B cell (primary cell): ENCODE results near the gene BACH2. TPM values are rescaled to one million over a fixed set of nuclear protein-coding genes. Genes with fewer than 3 reads are reported as not detected.
"Not testable (repeated sequence)": the region's sequence is repeated elsewhere in the genome, so short reads cannot be mapped to it uniquely, and the experiment has no call there.

Experiments used
- ATAC-seq: fragments of 200-7000 bp; cut with Tn5 transposase; one replicate; pipeline ENCODE4 v1.10.0; 2021; ENCODE audit warnings: low read depth, mild to moderate bottlenecking, moderate number of reproducible peaks, moderate library complexity
- CTCF ChIA-PET: fragments of 350-600 bp; sonication (Branson Sonifier 250); formaldehyde crosslinking; loops from one replicate; lab custom pipeline; 2021; ENCODE audit warnings: antibody characterized with exemption, inconsistent platforms; lab: Charles Lee
- POLR2A ChIA-PET: fragments of 350-600 bp; sonication (Branson Sonifier 250); formaldehyde crosslinking; loops from one replicate; lab custom pipeline; 2021; ENCODE audit warnings: antibody characterized with exemption; lab: Charles Lee
- DNase-seq: peaks from one replicate; pipeline ENCODE4 v3.0.0; 2013
- H2AFZ ChIP-seq: 2 replicates; pipeline ENCODE4 v1.6.1; 2012; ENCODE audit warnings: mild to moderate bottlenecking, low read depth, low read length; ENCODE audit not compliant: insufficient read depth, poor library complexity, severe bottlenecking
- H3K27ac ChIP-seq, 2 donors: 1 replicate in 1 of 2; 2 replicates in 1 of 2; pipeline ENCODE4 v1.5.1; 2012 to 2013; ENCODE audit warnings: low read length in 2 of 2, mild to moderate bottlenecking in 2 of 2, moderate library complexity in 1 of 2
- H3K27me3 ChIP-seq, 4 experiments: fragments of 200-600 bp in 1 of 4; sonication (generic) in 1 of 4; replicated peaks in 1 of 4; 1 replicate in 2 of 4; 2 replicates in 2 of 4; pipeline versions ENCODE4 v1.6.1 to v1.7.0; 2013 to 2016; ENCODE audit warnings: low read length in 3 of 4, mild to moderate bottlenecking in 2 of 4, mixed read lengths in 1 of 4, moderate library complexity in 1 of 4; ENCODE audit not compliant: insufficient read depth in 4 of 4, control insufficient read depth in 3 of 4; ENCODE audit errors: control extremely low read depth in 1 of 4
- H3K36me3 ChIP-seq, 2 experiments: replicated peaks in 1 of 2; 1 replicate in 1 of 2; 2 replicates in 1 of 2; pipeline versions ENCODE4 v1.6.1 to v1.7.1; 2013; ENCODE audit warnings: low read length in 1 of 2; ENCODE audit not compliant: insufficient read depth in 2 of 2, control insufficient read depth in 1 of 2; ENCODE audit errors: control extremely low read depth in 1 of 2, extremely low read depth in 1 of 2
- H3K4me1 ChIP-seq, 2 donors: fragments of 200-600 bp in 1 of 2; sonication (generic) in 1 of 2; 1 replicate in 1 of 2; 2 replicates in 1 of 2; pipeline versions ENCODE4 v1.5.1 to v1.6.1; 2013 to 2017; ENCODE audit warnings: low read length in 2 of 2; ENCODE audit not compliant: control insufficient read depth in 2 of 2, insufficient read depth in 2 of 2
- H3K4me2 ChIP-seq: replicated peaks from 2 replicates; pipeline ENCODE3; 2012; ENCODE audit warnings: mild to moderate bottlenecking, low read depth, low read length; ENCODE audit not compliant: poor library complexity, severe bottlenecking
- H3K4me3 ChIP-seq, 5 experiments: fragments of 200-600 bp in 1 of 5; sonication (generic) in 1 of 5; 1 replicate in 3 of 5; 2 replicates in 2 of 5; pipeline versions ENCODE4 v1.5.1 to v1.7.0; 2011 to 2016; ENCODE audit warnings: low read length in 4 of 5, mild to moderate bottlenecking in 4 of 5, low read depth in 2 of 5, control low read depth in 1 of 5, moderate library complexity in 1 of 5; ENCODE audit not compliant: insufficient read depth in 1 of 5; ENCODE audit errors: control extremely low read depth in 1 of 5, extremely low read depth in 1 of 5
- H3K79me2 ChIP-seq: fragments of 200-600 bp; sonication (generic); one replicate; pipeline ENCODE4 v1.6.0; 2016; ENCODE audit warnings: low read length; ENCODE audit not compliant: control insufficient read depth, insufficient read depth
- H3K9ac ChIP-seq: fragments of 200-600 bp; sonication (generic); 2 replicates; pipeline ENCODE4 v1.6.1; 2017; ENCODE audit warnings: mild to moderate bottlenecking, low read length, moderate library complexity
- H3K9me3 ChIP-seq, 3 donors: one replicate each; pipeline versions ENCODE4 v1.6.1 to v1.7.1; 2013; ENCODE audit warnings: low read length in 2 of 3; ENCODE audit not compliant: control insufficient read depth in 2 of 3, insufficient read depth in 1 of 3; ENCODE audit errors: control extremely low read depth in 1 of 3
- H4K20me1 ChIP-seq: 2 replicates; pipeline ENCODE4 v1.6.0; 2012; ENCODE audit warnings: mild to moderate bottlenecking, low read length; ENCODE audit not compliant: insufficient read depth, control insufficient read depth, poor library complexity, severe bottlenecking
- H3K27ac Mint-ChIP-seq: one replicate; pipeline ENCODE4 v1.8.0; 2021; ENCODE audit warnings: mixed read lengths
- H3K27me3 Mint-ChIP-seq: one replicate; pipeline ENCODE4 v1.8.0; 2021; ENCODE audit warnings: mixed read lengths
- H3K4me1 Mint-ChIP-seq: one replicate; pipeline ENCODE4 v1.8.0; 2021; ENCODE audit warnings: mixed read lengths
- H3K4me3 Mint-ChIP-seq: one replicate; pipeline ENCODE4 v1.8.0; 2021; ENCODE audit warnings: mixed read lengths
- H3K9me3 Mint-ChIP-seq: one replicate; pipeline ENCODE4 v1.8.0; 2022; ENCODE audit warnings: mixed read lengths; ENCODE audit not compliant: insufficient read depth
- EZH2 ChIP-seq: IDR thresholded peaks from 2 replicates; pipeline ENCODE4 v1.6.1; 2012; ENCODE audit warnings: borderline replicate concordance, low read depth, mild to moderate bottlenecking, moderate library complexity, low read length; ENCODE audit not compliant: insufficient read depth, poor library complexity, severe bottlenecking
- WGBS: methylation state at CpG from one replicate; pipeline ENCODE4 v1.1.5; 2013; ENCODE audit warnings: missing lambda C conversion rate; ENCODE audit not compliant: insufficient coverage; 5-methylcytosine and 5-hydroxymethylcytosine counted together
- intact Hi-C: fragments of 100-400 bp; cut with micrococcal nuclease; formaldehyde crosslinking; loops from one replicate; pipeline ENCODE4 v1.10.0; 2022
- polyA plus RNA-seq: library from polyadenylated mRNA; depleted of rRNA; stranded (reverse); fragments of >200 nt; gene quantifications from 2 replicates; pipeline ENCODE4 v1.2.3, GENCODE V29; 2012
- total RNA-seq, 2 donors: library from RNA; stranded (reverse); fragments of 120-200 nt in 1 of 2; gene quantifications; 1 replicate in 1 of 2; 2 replicates in 1 of 2; pipeline versions ENCODE4 v1.2.3 to v1.2.4, GENCODE V29; 2013 to 2022
- TF ChIP-seq, protein P1 (sequence below): fragments of 200-600 bp; IDR thresholded peaks from one replicate; pipeline ENCODE4 v1.8.0; 2022; ENCODE audit warnings: antibody characterized with exemption, mild to moderate bottlenecking

BACH2 gene
- total and polyA plus RNA-seq, 2 donors (not counting 1 experiment from before 2014, with no cell fraction given), result 41.1 to 235 TPM

DNA sequence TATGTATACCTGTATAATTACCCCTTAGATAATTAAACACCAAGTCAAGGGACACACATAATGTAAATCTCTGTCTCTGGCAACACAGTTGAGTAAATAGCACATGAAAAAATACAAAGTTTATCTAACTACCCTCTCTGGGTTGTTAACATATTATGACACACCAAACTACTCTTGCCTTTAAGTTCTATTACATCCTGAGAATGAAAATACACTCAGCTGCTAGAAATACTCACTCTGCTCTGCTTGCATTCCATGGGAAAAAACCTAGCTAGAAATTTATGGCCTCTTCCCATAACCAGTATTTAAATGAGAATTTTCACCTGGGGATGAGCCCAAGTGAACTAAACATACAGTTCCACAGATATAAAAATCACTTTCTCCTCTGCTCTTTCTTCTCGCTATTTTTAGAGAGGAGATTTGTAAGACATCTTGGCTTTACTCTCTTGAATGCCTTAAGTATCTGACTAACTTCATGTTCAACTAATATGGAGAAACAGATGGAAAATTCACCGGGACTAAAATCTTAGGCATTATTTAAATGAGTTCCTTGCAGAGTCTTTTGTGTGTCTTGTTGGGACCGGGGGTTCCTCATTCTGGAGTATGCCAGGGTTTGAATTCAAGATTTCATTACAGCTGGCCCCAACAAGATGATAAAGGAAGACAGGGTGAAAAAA, 261.5 kb downstream of the BACH2 start:
- no peaks in the 10 kb centered on the region for H3K9me3 Mint-ChIP-seq
- 100% methylated on average over 1 of the region's 3 CpGs for WGBS
- peaks cover 35% of the 10 kb centered on the region for H3K4me1 Mint-ChIP-seq
- CTCF ChIA-PET, result interaction anchor here (1.1 kb wide), 1 partner anchor 181 kb away, joined by 3 read pairs; no protein-coding TSS in a partner anchor
- H3K27ac Mint-ChIP-seq, result peak overlapping the region; percentile 50
- H3K36me3 ChIP-seq, result peaks cover 13 to 27% of the 10 kb centered on the region in 2 experiments
- no peaks in the 10 kb centered on the region for H3K4me1 ChIP-seq
- no peak for DNase-seq
- H3K9me3 ChIP-seq, result peaks cover 0 to 4% (median 0%) of the 10 kb centered on the region in 3 donors
- no peak overlapping the region for H3K4me3 Mint-ChIP-seq
- peaks cover 35% of the 10 kb centered on the region for H4K20me1 ChIP-seq
- peaks cover 56% of the 10 kb centered on the region for H3K79me2 ChIP-seq
- intact Hi-C loops, result no loop called here
- H3K9ac ChIP-seq, result no peak overlapping the region
- H3K27me3 Mint-ChIP-seq, result no peaks in the 10 kb centered on the region
- H3K27me3 ChIP-seq, result no peaks in the 10 kb centered on the region
- no peak overlapping the region for H2AFZ ChIP-seq
- no peak for ATAC-seq
- POLR2A ChIA-PET, result no interaction called here
- no peak for TF ChIP-seq EZH2
- TF ChIP-seq, protein P1, sequence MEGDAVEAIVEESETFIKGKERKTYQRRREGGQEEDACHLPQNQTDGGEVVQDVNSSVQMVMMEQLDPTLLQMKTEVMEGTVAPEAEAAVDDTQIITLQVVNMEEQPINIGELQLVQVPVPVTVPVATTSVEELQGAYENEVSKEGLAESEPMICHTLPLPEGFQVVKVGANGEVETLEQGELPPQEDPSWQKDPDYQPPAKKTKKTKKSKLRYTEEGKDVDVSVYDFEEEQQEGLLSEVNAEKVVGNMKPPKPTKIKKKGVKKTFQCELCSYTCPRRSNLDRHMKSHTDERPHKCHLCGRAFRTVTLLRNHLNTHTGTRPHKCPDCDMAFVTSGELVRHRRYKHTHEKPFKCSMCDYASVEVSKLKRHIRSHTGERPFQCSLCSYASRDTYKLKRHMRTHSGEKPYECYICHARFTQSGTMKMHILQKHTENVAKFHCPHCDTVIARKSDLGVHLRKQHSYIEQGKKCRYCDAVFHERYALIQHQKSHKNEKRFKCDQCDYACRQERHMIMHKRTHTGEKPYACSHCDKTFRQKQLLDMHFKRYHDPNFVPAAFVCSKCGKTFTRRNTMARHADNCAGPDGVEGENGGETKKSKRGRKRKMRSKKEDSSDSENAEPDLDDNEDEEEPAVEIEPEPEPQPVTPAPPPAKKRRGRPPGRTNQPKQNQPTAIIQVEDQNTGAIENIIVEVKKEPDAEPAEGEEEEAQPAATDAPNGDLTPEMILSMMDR, result no peak
- H3K27ac ChIP-seq, result no peak overlapping the region
- H3K4me3 ChIP-seq, result no peak overlapping the region
- no peak overlapping the region for H3K4me2 ChIP-seq

GRCh38 chr6:90033746-90034271, 262.8 kb downstream of the BACH2 start:
- H3K4me1 ChIP-seq, result no peaks in the 10 kb centered on the region
- no peak overlapping the region for H3K4me2 ChIP-seq
- H3K4me3 Mint-ChIP-seq, result no peak overlapping the region
- ChIA-PET CTCF (interaction anchor here (1.1 kb wide), 1 partner anchor 183 kb away, joined by 3 read pairs; no protein-coding TSS in a partner anchor), POLR2A (no interaction called here)
- H3K9me3 Mint-ChIP-seq, result no peaks in the 10 kb centered on the region
- H3K27me3 Mint-ChIP-seq, result no peaks in the 10 kb centered on the region
- intact Hi-C loops, result no loop called here
- ATAC-seq (no peak), DNase-seq (no peak)
- H3K27me3 ChIP-seq, result no peaks in the 10 kb centered on the region
- H4K20me1 ChIP-seq, result peaks cover 44% of the 10 kb centered on the region
- H3K4me1 Mint-ChIP-seq, result peaks cover 48% of the 10 kb centered on the region
- H3K36me3 ChIP-seq, result peaks cover 13 to 30% of the 10 kb centered on the region in 2 experiments
- WGBS, result 100% methylated on average over 1 of the region's 3 CpGs
- TF ChIP-seq EZH2, result no peak
- no peak overlapping the region for H3K4me3 ChIP-seq
- H2AFZ ChIP-seq, result no peak overlapping the region
- peaks cover 0 to 4% (median 0%) of the 10 kb centered on the region in 3 donors for H3K9me3 ChIP-seq
- no peak overlapping the region for H3K27ac Mint-ChIP-seq
- H3K9ac ChIP-seq, result no peak overlapping the region
- H3K27ac ChIP-seq, result no peak overlapping the region
- peaks cover 62% of the 10 kb centered on the region for H3K79me2 ChIP-seq

GRCh38 chr6:90032489-90033212, 264.0 kb downstream of the BACH2 start:
- H4K20me1 ChIP-seq, result peaks cover 50% of the 10 kb centered on the region
- ATAC-seq, H3K27ac Mint-ChIP-seq, intact Hi-C loops, H3K9ac ChIP-seq, H3K4me2 ChIP-seq, H3K27me3 ChIP-seq, CTCF ChIA-PET, DNase-seq, H3K9me3 ChIP-seq, H3K9me3 Mint-ChIP-seq, POLR2A ChIA-PET, H3K4me3 ChIP-seq, H3K4me3 Mint-ChIP-seq, H3K4me1 ChIP-seq, H3K27me3 Mint-ChIP-seq, H2AFZ ChIP-seq, H3K27ac ChIP-seq: not testable (repeated sequence)
- peaks cover 54% of the 10 kb centered on the region for H3K4me1 Mint-ChIP-seq
- peaks cover 62% of the 10 kb centered on the region for H3K79me2 ChIP-seq
- 100% methylated on average over 2 of the region's 5 CpGs for whole genome bisulfite sequencing
- peaks cover 10 to 22% of the 10 kb centered on the region in 2 experiments for H3K36me3 ChIP-seq
